Gastrocnemius medialis (tissue), 4 donors: ENCODE results near the gene MYCN. TPM values are rescaled to one million over a fixed set of nuclear protein-coding genes. Genes with fewer than 3 reads are reported as not detected.
"Not testable (repeated sequence)": the region's sequence is repeated elsewhere in the genome, so short reads cannot be mapped to it uniquely, and the experiment has no call there.

Source experiments
- ATAC-seq, 2 donors: fragments of 150-250 bp; one replicate each; pipeline ENCODE4 v1.9.1; 2016
- DNase-seq, 2 donors: peaks; one replicate each; pipeline ENCODE4 v3.0.0-alpha.2; 2019
- H3K27ac ChIP-seq, 4 donors: fragments of 200-600 bp; sonication (generic); 1 replicate in 1 of 4; 2 replicates in 3 of 4; pipeline ENCODE4 v1.5.1; 2016 to 2018; ENCODE audit warnings: mild to moderate bottlenecking in 2 of 4, moderate library complexity in 1 of 4
- H3K27me3 ChIP-seq, 3 donors: fragments of 200-600 bp; sonication (generic) in 2 of 3; 1 replicate in 1 of 3; 2 replicates in 2 of 3; pipeline versions ENCODE4 v1.5.1 to v1.6.0; 2016 to 2019; ENCODE audit warnings: mild to moderate bottlenecking in 1 of 3, moderate library complexity in 1 of 3
- H3K36me3 ChIP-seq, 2 donors: fragments of 200-600 bp; sonication (generic) in 1 of 2; one replicate each; pipeline ENCODE4 v1.5.1; 2017 to 2018
- H3K4me1 ChIP-seq, 2 donors: fragments of 200-600 bp; sonication (generic) in 1 of 2; one replicate each; pipeline ENCODE4 v1.5.1; 2016 to 2017; ENCODE audit warnings: mild to moderate bottlenecking in 2 of 2
- H3K4me3 ChIP-seq, 4 donors: fragments of 200-600 bp; sonication (generic) in 3 of 4; 1 replicate in 1 of 4; 2 replicates in 3 of 4; pipeline ENCODE4 v1.5.1; 2016 to 2019; ENCODE audit warnings: mild to moderate bottlenecking in 2 of 4
- H3K9me3 ChIP-seq, 3 donors: fragments of 200-600 bp; sonication (generic) in 2 of 3; 1 replicate in 1 of 3; 2 replicates in 2 of 3; pipeline ENCODE4 v1.5.1; 2016 to 2019
- CTCF ChIP-seq, 5 experiments: fragments of 450-650 bp in 3 of 5; fragments of 200-600 bp in 2 of 5; sonication (generic) in 2 of 5; IDR thresholded peaks in 4 of 5; conservative IDR thresholded peaks in 1 of 5; 1 replicate in 4 of 5; 2 replicates in 1 of 5; pipeline ENCODE4 v1.5.1; 2016 to 2019; ENCODE audit warnings: antibody characterized with exemption in 5 of 5, mild to moderate bottlenecking in 3 of 5, moderate library complexity in 3 of 5
- POLR2A ChIP-seq, 2 donors: fragments of 450-650 bp; IDR thresholded peaks; one replicate each; pipeline ENCODE4 v1.6.1; 2017; ENCODE audit warnings: antibody characterized with exemption in 2 of 2, mild to moderate bottlenecking in 2 of 2, moderate library complexity in 2 of 2
- in situ Hi-C, 4 donors: fragments of 200-750 bp; cut with MboI; loops; one replicate each; pipeline versions ENCODE4 v1.15.0 to v1.8.0; 2017; ENCODE audit warnings: low sequenced_read_pairs in 4 of 4
- intact Hi-C: fragments of 100-400 bp; cut with DNase I; formaldehyde crosslinking; loops from one replicate; pipeline ENCODE4 v1.15.1; 2023; ENCODE audit warnings: low total_unique reads
- total RNA-seq, 4 donors: library from RNA; depleted of rRNA; stranded (reverse); fragments of >200 nt; gene quantifications; one replicate each; pipeline versions ENCODE4 v1.1.0 to v1.2.3, GENCODE V29; 2016

The MYCN gene
- total RNA-seq, 4 donors from 2014 or later = 0.17 to 0.25 TPM; not detected in 2

- DNase-seq (no peak), ATAC-seq (no peak)
- H3K36me3 ChIP-seq = no peaks in the 10 kb centered on the region
- H3K4me3 ChIP-seq = no peak overlapping the region
- TF ChIP-seq CTCF (IDR thresholded peaks at IDR 0.05 in 4 of 5, conservative IDR thresholded peaks at IDR 0.05 in 1 of 5) (no peak), POLR2A (IDR thresholded peaks at IDR 0.05) (no peak)
- H3K27ac ChIP-seq = no peak overlapping the region
- in situ Hi-C loops = no loop called here
- no peaks in the 10 kb centered on the region for H3K27me3 ChIP-seq
- H3K4me1 ChIP-seq = no peaks in the 10 kb centered on the region
- intact Hi-C loops = no loop called here
- no peaks in the 10 kb centered on the region for H3K9me3 ChIP-seq
Observed at GRCh38 chr2:15923597-15923996, 16.8 kb upstream of the MYCN start.

- no peak overlapping the region for H3K27ac ChIP-seq
- TF ChIP-seq POLR2A (IDR thresholded peaks at IDR 0.05) = no peak
- TF ChIP-seq CTCF (IDR thresholded peaks at IDR 0.05 in 4 of 5, conservative IDR thresholded peaks at IDR 0.05 in 1 of 5) = no peak
- no peak overlapping the region for H3K4me3 ChIP-seq
- H3K9me3 ChIP-seq = no peaks in the 10 kb centered on the region
- H3K36me3 ChIP-seq = no peaks in the 10 kb centered on the region
- in situ Hi-C loops (loop anchor here (25.0 kb wide), 6 partner anchors 289 to 836 kb away; no protein-coding TSS in a partner anchor), intact Hi-C loops (no loop called here)
- no peaks in the 10 kb centered on the region for H3K4me1 ChIP-seq
- H3K27me3 ChIP-seq = no peaks in the 10 kb centered on the region
- ATAC-seq = no peak
- DNase-seq = no peak
Observed at GRCh38 chr2:15925819-15926218, 14.5 kb upstream of the MYCN start.

GRCh38 chr2:15926252-15926651, 14.1 kb upstream of the MYCN start:
- H3K4me1 ChIP-seq = no peaks in the 10 kb centered on the region
- no peak for TF ChIP-seq POLR2A (IDR thresholded peaks at IDR 0.05)
- TF ChIP-seq CTCF (IDR thresholded peaks at IDR 0.05 in 4 of 5, conservative IDR thresholded peaks at IDR 0.05 in 1 of 5) = no peak
- H3K27ac ChIP-seq = no peak overlapping the region
- intact Hi-C loops (no loop called here), in situ Hi-C loops (loop anchor here (25.0 kb wide), 6 partner anchors 289 to 836 kb away; no protein-coding TSS in a partner anchor)
- no peaks in the 10 kb centered on the region for H3K36me3 ChIP-seq
- ATAC-seq (no peak), DNase-seq (no peak)
- no peaks in the 10 kb centered on the region for H3K27me3 ChIP-seq
- no peaks in the 10 kb centered on the region for H3K9me3 ChIP-seq
- H3K4me3 ChIP-seq = no peak overlapping the region

- Histone ChIP-seq H3K36me3 (no peaks in the 10 kb centered on the region), H3K4me1 (no peaks in the 10 kb centered on the region), H3K4me3 (no peak overlapping the region), H3K27ac (no peak overlapping the region), H3K27me3 (no peaks in the 10 kb centered on the region), H3K9me3 (no peaks in the 10 kb centered on the region)
- intact Hi-C loops = no loop called here
- in situ Hi-C loops = loop anchor here (25.0 kb wide), 6 partner anchors 290 to 835 kb away; no protein-coding TSS in a partner anchor
- DNase-seq (no peak), ATAC-seq (no peak)
- TF ChIP-seq CTCF (IDR thresholded peaks at IDR 0.05 in 4 of 5, conservative IDR thresholded peaks at IDR 0.05 in 1 of 5) = no peak
- no peak for TF ChIP-seq POLR2A (IDR thresholded peaks at IDR 0.05)
Observed at GRCh38 chr2:15927551-15928218, 12.7 kb upstream of the MYCN start.

GRCh38 chr2:15929008-15929407, 11.3 kb upstream of the MYCN start:
- H3K27ac ChIP-seq, intact Hi-C loops, H3K36me3 ChIP-seq, H3K9me3 ChIP-seq, ATAC-seq, H3K4me3 ChIP-seq, H3K27me3 ChIP-seq, H3K4me1 ChIP-seq, DNase-seq: not testable (repeated sequence)
- in situ Hi-C loops = loop anchor here (25.0 kb wide), 6 partner anchors 292 to 833 kb away; no protein-coding TSS in a partner anchor
